Glutamatergic neuron (in vitro differentiated cells): ENCODE data around the gene ATG16L2. TPM values are rescaled to one million over a fixed set of nuclear protein-coding genes. Genes with fewer than 3 reads are reported as not detected.

ENCODE experiments used
- DNase-seq: peaks from one replicate; pipeline ENCODE4 v3.0.0; 2022
- H3K27ac Mint-ChIP-seq: one replicate; pipeline ENCODE4 v1.8.0; 2020; ENCODE audit warnings: mild to moderate bottlenecking, mixed read lengths, inconsistent platforms; ENCODE audit not compliant: unreplicated experiment
- H3K27me3 Mint-ChIP-seq: one replicate; pipeline ENCODE4 v1.8.0; 2020; ENCODE audit warnings: mild to moderate bottlenecking, moderate library complexity, mixed read lengths, inconsistent platforms; ENCODE audit not compliant: unreplicated experiment
- H3K36me3 Mint-ChIP-seq: one replicate; pipeline ENCODE4 v1.8.0; 2020; ENCODE audit warnings: mild to moderate bottlenecking, mixed read lengths, inconsistent platforms; ENCODE audit not compliant: unreplicated experiment
- H3K4me1 Mint-ChIP-seq: one replicate; pipeline ENCODE4 v1.8.0; 2020; ENCODE audit warnings: mild to moderate bottlenecking, low read depth, mixed read lengths, inconsistent platforms; ENCODE audit not compliant: unreplicated experiment
- H3K4me3 Mint-ChIP-seq: one replicate; pipeline ENCODE4 v1.8.0; 2020; ENCODE audit warnings: mild to moderate bottlenecking, mixed read lengths, inconsistent platforms; ENCODE audit not compliant: unreplicated experiment
- H3K9me3 Mint-ChIP-seq: one replicate; pipeline ENCODE4 v1.8.0; 2020; ENCODE audit warnings: mild to moderate bottlenecking, moderate library complexity, mixed read lengths, inconsistent platforms; ENCODE audit not compliant: unreplicated experiment
- CTCF ChIP-seq: fragments of 200-600 bp; sonication (generic); IDR thresholded peaks from one replicate; pipeline ENCODE4 v1.5.0; 2021; ENCODE audit not compliant: partially characterized antibody, unreplicated experiment
- total RNA-seq: library from RNA; stranded (reverse); fragmentation: NEBNext Ultra II Directional; extraction: Animal tissue kit (Norgen Biotek cat#: 25700); gene quantifications from one replicate; pipeline ENCODE4 v1.2.1, GENCODE V29; 2021; ENCODE audit not compliant: unreplicated experiment

The ATG16L2 gene
- total RNA-seq, 1 donor from 2014 or later = 6.9 TPM

- TF ChIP-seq CTCF = no peak
- Mint-ChIP-seq H3K9me3 (peaks cover 3% of the 10 kb centered on the region), H3K36me3 (no peaks in the 10 kb centered on the region), H3K4me3 (no peak overlapping the region), H3K27me3 (peaks cover 2% of the 10 kb centered on the region), H3K27ac (no peak overlapping the region), H3K4me1 (peaks cover 16% of the 10 kb centered on the region)
- DNase-seq = no peak
These were observed 45.6 kb upstream of the ATG16L2 start for GRCh38 chr11:72768581-72768980.

GRCh38 chr11:72769680-72770079 lies 44.5 kb upstream of the ATG16L2 start:
- no peak for DNase-seq
- H3K36me3 Mint-ChIP-seq = no peaks in the 10 kb centered on the region
- no peak overlapping the region for H3K27ac Mint-ChIP-seq
- H3K27me3 Mint-ChIP-seq = peaks cover 5% of the 10 kb centered on the region
- H3K9me3 Mint-ChIP-seq = peaks cover 3% of the 10 kb centered on the region
- peaks cover 17% of the 10 kb centered on the region for H3K4me1 Mint-ChIP-seq
- no peak for TF ChIP-seq CTCF
- H3K4me3 Mint-ChIP-seq = no peak overlapping the region

- Mint-ChIP-seq H3K9me3 (peaks cover 7% of the 10 kb centered on the region), H3K27ac (no peak overlapping the region), H3K36me3 (no peaks in the 10 kb centered on the region), H3K4me1 (peaks cover 17% of the 10 kb centered on the region), H3K27me3 (peaks cover 5% of the 10 kb centered on the region), H3K4me3 (no peak overlapping the region)
- TF ChIP-seq CTCF = no peak
- no peak for DNase-seq
These were observed 43.4 kb upstream of the ATG16L2 start for GRCh38 chr11:72770799-72771198.

GRCh38 chr11:72771507-72771906 lies 42.7 kb upstream of the ATG16L2 start:
- TF ChIP-seq CTCF = no peak
- no peak overlapping the region for H3K27ac Mint-ChIP-seq
- peaks cover 17% of the 10 kb centered on the region for H3K4me1 Mint-ChIP-seq
- H3K9me3 Mint-ChIP-seq = peaks cover 7% of the 10 kb centered on the region
- H3K4me3 Mint-ChIP-seq = no peak overlapping the region
- H3K27me3 Mint-ChIP-seq = peaks cover 5% of the 10 kb centered on the region
- no peaks in the 10 kb centered on the region for H3K36me3 Mint-ChIP-seq
- DNase-seq = no peak

GRCh38 chr11:72772059-72772458 lies 42.2 kb upstream of the ATG16L2 start:
- no peak for DNase-seq
- Mint-ChIP-seq H3K36me3 (no peaks in the 10 kb centered on the region), H3K27me3 (peaks cover 5% of the 10 kb centered on the region), H3K9me3 (peaks cover 7% of the 10 kb centered on the region), H3K27ac (no peak overlapping the region), H3K4me3 (no peak overlapping the region), H3K4me1 (peaks cover 17% of the 10 kb centered on the region)
- TF ChIP-seq CTCF = no peak
